ENCODE data around the gene RAPH1. TPM values are rescaled to one million over a fixed set of nuclear protein-coding genes. Genes with fewer than 3 reads are reported as not detected.

RAPH1 gene
- total RNA-seq, 1 experiment from 2014 or later: 7.0 TPM

- POLR2A ChIA-PET (ENCODE audit: unreplicated experiment): no interaction called here
- peak overlapping the region; percentile 95 for H3K27ac ChIP-seq (ENCODE audit: low read length)
Measured at GRCh38 chr2:203400805-203401585, 134.1 kb downstream of the RAPH1 start.

GRCh38 chr2:203399031-203399430 lies 136.1 kb downstream of the RAPH1 start:
- Histone ChIP-seq H3K4me2 (ENCODE audit: low read length) (no peak overlapping the region), H2AFZ (ENCODE audit: low read length) (no peak overlapping the region), H3K9me2 (replicated peaks; ENCODE audit: low read length) (no peaks in the 10 kb centered on the region), H3K36me3 (ENCODE audit: low read depth, low read length) (peaks cover 28% of the 10 kb centered on the region), H3K9me3 (ENCODE audit: low read length) (no peaks in the 10 kb centered on the region), H3K27ac (ENCODE audit: low read length) (no peak overlapping the region), H4K20me1 (ENCODE audit: low read length) (no peaks in the 10 kb centered on the region), H3K27me3 (ENCODE audit: low read length) (no peaks in the 10 kb centered on the region), H3K79me2 (ENCODE audit: low read length) (no peaks in the 10 kb centered on the region), H3K4me1 (ENCODE audit: insufficient read depth, low read length) (peaks cover 43% of the 10 kb centered on the region), H3K4me3 (ENCODE audit: low read length) (no peak overlapping the region), H3F3A (ENCODE audit: low read length, unreplicated experiment) (peaks cover 12% of the 10 kb centered on the region), H3K9ac (ENCODE audit: low read length) (no peak overlapping the region)
- CTCF ChIA-PET: no interaction called here
- POLR2A ChIA-PET (ENCODE audit: unreplicated experiment): no interaction called here
- intact Hi-C loops (cut with micrococcal nuclease): no loop called here
- BruUV-seq (replicated peaks): no TSS peak
- DNase-seq: no peak
- TF ChIP-seq, protein P1, sequence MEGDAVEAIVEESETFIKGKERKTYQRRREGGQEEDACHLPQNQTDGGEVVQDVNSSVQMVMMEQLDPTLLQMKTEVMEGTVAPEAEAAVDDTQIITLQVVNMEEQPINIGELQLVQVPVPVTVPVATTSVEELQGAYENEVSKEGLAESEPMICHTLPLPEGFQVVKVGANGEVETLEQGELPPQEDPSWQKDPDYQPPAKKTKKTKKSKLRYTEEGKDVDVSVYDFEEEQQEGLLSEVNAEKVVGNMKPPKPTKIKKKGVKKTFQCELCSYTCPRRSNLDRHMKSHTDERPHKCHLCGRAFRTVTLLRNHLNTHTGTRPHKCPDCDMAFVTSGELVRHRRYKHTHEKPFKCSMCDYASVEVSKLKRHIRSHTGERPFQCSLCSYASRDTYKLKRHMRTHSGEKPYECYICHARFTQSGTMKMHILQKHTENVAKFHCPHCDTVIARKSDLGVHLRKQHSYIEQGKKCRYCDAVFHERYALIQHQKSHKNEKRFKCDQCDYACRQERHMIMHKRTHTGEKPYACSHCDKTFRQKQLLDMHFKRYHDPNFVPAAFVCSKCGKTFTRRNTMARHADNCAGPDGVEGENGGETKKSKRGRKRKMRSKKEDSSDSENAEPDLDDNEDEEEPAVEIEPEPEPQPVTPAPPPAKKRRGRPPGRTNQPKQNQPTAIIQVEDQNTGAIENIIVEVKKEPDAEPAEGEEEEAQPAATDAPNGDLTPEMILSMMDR (conservative IDR thresholded peaks at IDR 0.05; ENCODE audit: low read depth, low read length): no peak
- TF ChIP-seq EZH2 (IDR thresholded peaks at IDR 0.05; ENCODE audit: low read length, unreplicated experiment) (no peak), EZH2phosphoT487 (IDR thresholded peaks at IDR 0.05; ENCODE audit: borderline replicate concordance, low read length) (no peak)
- ATAC-seq: no peak

More at GRCh38 chr2:203400805-203401585, 134.1 kb downstream of the RAPH1 start:
- Histone ChIP-seq H3K9me2 (replicated peaks; ENCODE audit: low read length) (no peaks in the 10 kb centered on the region), H3K36me3 (ENCODE audit: low read depth, low read length) (peaks cover 18% of the 10 kb centered on the region), H3K4me3 (ENCODE audit: low read length) (no peak overlapping the region; the same call in 1 of the 2 replicates), H3K4me2 (ENCODE audit: low read length) (peak overlapping the region; percentile 63), H3F3A (ENCODE audit: low read length, unreplicated experiment) (peaks cover 15% of the 10 kb centered on the region), H3K27me3 (ENCODE audit: low read length) (no peaks in the 10 kb centered on the region), H4K20me1 (ENCODE audit: low read length) (no peaks in the 10 kb centered on the region), H3K79me2 (ENCODE audit: low read length) (peaks cover 7% of the 10 kb centered on the region; the same call in 1 of the 2 replicates), H3K4me1 (ENCODE audit: insufficient read depth, low read length) (peaks cover 55% of the 10 kb centered on the region), H3K9me3 (ENCODE audit: low read length) (no peaks in the 10 kb centered on the region), H3K9ac (ENCODE audit: low read length) (no peak overlapping the region), H2AFZ (ENCODE audit: low read length) (no peak overlapping the region)
- TF ChIP-seq, protein P1 (conservative IDR thresholded peaks at IDR 0.05; ENCODE audit: low read depth, low read length): no peak
- TF ChIP-seq EZH2 (IDR thresholded peaks at IDR 0.05; ENCODE audit: low read length, unreplicated experiment): no peak
- no peak for TF ChIP-seq EZH2phosphoT487 (IDR thresholded peaks at IDR 0.05; ENCODE audit: borderline replicate concordance, low read length)
- ATAC-seq (peak; percentile 43), DNase-seq (peak; percentile 70)
- CTCF ChIA-PET: interaction anchor here (0.6 kb wide), 1 partner anchor 11 kb away, joined by 3 read pairs; no protein-coding TSS in a partner anchor
- no TSS peak for BruUV-seq (replicated peaks)
- intact Hi-C loops (cut with micrococcal nuclease): loop anchor here (5.0 kb wide), 2 partner anchors 49 to 74 kb away; partner anchors contain the start of gene ABI2

DNA sequence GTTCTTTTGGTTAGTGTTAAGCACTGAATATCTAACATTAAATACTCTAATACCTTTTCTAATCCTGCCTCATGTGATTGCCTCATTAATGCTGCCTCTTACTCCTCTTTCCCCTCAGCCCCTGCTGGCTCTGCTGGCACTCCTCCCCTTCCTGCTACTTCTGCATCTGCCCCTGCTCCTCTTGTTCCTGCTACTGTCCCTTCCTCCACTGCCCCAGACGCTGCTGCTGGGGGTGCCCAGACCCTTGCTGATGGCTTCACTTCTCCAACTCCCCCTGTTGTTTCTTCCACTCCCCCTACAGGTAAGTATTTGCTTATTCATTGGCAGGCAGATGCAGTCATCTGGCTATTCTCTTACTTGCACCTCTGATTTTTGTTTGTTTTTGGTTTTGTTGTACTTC lies 138.4 kb downstream of the RAPH1 start:
- POLR2A ChIA-PET (ENCODE audit: unreplicated experiment): no interaction called here
- Histone ChIP-seq H3K79me2 (ENCODE audit: low read length) (no peaks in the 10 kb centered on the region), H3K4me2 (ENCODE audit: low read length) (no peak overlapping the region), H3K9ac (ENCODE audit: low read length) (no peak overlapping the region), H4K20me1 (ENCODE audit: low read length) (no peaks in the 10 kb centered on the region), H3K27me3 (ENCODE audit: low read length) (no peaks in the 10 kb centered on the region), H3K36me3 (ENCODE audit: low read depth, low read length) (peaks cover 27% of the 10 kb centered on the region), H2AFZ (ENCODE audit: low read length) (no peak overlapping the region), H3K9me3 (ENCODE audit: low read length) (no peaks in the 10 kb centered on the region), H3F3A (ENCODE audit: low read length, unreplicated experiment) (peaks cover 8% of the 10 kb centered on the region), H3K9me2 (replicated peaks; ENCODE audit: low read length) (no peaks in the 10 kb centered on the region), H3K27ac (ENCODE audit: low read length) (no peak overlapping the region), H3K4me1 (ENCODE audit: insufficient read depth, low read length) (peaks cover 30% of the 10 kb centered on the region), H3K4me3 (ENCODE audit: low read length) (no peak overlapping the region)
- BruUV-seq (replicated peaks): no TSS peak
- TF ChIP-seq EZH2 (IDR thresholded peaks at IDR 0.05; ENCODE audit: low read length, unreplicated experiment): no peak
- TF ChIP-seq, protein P1 (conservative IDR thresholded peaks at IDR 0.05; ENCODE audit: low read depth, low read length): peak; percentile 66
- CTCF ChIA-PET: no interaction called here
- no peak for DNase-seq
- no peak for ATAC-seq
- intact Hi-C loops (cut with micrococcal nuclease): no loop called here
